22Rv1 (cell line): Measurements from ENCODE around the gene SORBS1.

ENCODE experiments used
- H3K27ac ChIP-seq: fragments of 450-650 bp; 2 replicates; pipeline ENCODE4 v1.5.1; 2017
- ZFX ChIP-seq: fragments of 450-650 bp; IDR thresholded peaks from 2 replicates; pipeline ENCODE4 v1.6.1; 2017; ENCODE audit warnings: antibody characterized with exemption, borderline replicate concordance
- TF ChIP-seq, protein P1 (sequence below): fragments of 450-650 bp; IDR thresholded peaks from 2 replicates; pipeline ENCODE4 v1.5.1; 2017; ENCODE audit warnings: mild to moderate bottlenecking

Gene SORBS1

DNA sequence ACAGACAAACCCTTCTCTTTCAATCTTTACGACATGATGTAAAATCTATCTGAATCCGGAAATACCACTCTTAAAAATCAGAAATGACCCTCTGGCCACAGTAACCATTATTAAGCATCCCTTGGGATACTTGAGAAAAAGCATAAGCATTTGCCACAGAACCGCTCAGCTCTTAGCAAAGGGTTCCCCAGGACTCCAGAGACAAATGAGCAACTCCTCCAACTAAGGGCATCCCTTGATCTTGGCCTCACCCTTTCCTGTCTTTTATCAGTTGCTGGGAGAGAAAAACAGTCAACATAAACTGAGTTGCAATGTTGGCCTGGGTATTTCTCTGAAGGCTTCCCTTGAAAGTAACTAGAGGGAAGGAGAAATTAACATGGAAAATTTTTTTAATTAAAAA lies 273.9 kb downstream of the SORBS1 start:
- TF ChIP-seq ZFX: no peak
- TF ChIP-seq, protein P1, sequence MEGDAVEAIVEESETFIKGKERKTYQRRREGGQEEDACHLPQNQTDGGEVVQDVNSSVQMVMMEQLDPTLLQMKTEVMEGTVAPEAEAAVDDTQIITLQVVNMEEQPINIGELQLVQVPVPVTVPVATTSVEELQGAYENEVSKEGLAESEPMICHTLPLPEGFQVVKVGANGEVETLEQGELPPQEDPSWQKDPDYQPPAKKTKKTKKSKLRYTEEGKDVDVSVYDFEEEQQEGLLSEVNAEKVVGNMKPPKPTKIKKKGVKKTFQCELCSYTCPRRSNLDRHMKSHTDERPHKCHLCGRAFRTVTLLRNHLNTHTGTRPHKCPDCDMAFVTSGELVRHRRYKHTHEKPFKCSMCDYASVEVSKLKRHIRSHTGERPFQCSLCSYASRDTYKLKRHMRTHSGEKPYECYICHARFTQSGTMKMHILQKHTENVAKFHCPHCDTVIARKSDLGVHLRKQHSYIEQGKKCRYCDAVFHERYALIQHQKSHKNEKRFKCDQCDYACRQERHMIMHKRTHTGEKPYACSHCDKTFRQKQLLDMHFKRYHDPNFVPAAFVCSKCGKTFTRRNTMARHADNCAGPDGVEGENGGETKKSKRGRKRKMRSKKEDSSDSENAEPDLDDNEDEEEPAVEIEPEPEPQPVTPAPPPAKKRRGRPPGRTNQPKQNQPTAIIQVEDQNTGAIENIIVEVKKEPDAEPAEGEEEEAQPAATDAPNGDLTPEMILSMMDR: no peak
- no peak overlapping the region for H3K27ac ChIP-seq

DNA sequence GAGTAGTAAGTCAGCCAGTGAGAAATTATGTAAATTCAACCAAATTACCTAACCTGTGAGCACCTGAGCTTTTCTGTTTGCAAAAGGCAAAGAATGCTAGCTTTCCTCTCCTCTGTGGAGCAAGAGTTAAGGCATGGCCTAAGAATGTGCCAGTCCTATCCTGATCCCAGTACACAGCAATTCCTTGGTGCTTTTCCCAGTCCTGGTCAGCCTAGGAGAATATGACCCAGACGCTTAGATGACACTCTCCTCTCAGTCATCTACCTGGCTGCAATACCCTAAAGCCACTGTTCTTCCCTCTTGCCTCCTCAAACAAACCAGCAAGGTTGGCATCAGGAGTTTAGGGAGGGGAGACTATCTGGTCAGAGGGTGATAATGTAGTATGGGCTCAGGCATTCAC lies 274.5 kb downstream of the SORBS1 start:
- no peak overlapping the region for H3K27ac ChIP-seq
- no peak for TF ChIP-seq ZFX
- TF ChIP-seq, protein P1: no peak

GRCh38 chr10:95285556-95285955 lies 275.6 kb downstream of the SORBS1 start:
- no peak for TF ChIP-seq ZFX
- TF ChIP-seq, protein P1: no peak

DNA sequence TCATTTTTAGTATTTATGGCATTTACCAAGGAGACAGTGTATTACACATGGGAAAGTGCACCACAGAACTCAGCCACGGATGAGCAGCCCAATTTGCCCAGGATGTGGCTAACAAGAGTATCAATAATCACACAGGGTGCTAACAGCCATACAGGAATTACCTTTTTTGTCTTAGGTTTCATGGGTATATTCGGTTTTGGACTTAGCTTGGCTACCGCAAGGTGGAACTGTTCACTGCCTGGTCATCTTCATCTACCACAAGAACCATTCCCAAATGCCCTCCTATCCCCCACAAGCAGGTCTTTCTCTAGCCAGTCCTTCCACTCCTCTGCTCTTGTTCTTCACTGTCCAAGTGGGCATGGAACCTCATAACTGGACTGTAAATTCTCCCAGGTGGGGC lies 276.4 kb downstream of the SORBS1 start:
- TF ChIP-seq, protein P1: no peak
- H3K27ac ChIP-seq: no peak overlapping the region

More at GRCh38 chr10:95285556-95285955, 275.6 kb downstream of the SORBS1 start:
- no peak overlapping the region for H3K27ac ChIP-seq

DNA sequence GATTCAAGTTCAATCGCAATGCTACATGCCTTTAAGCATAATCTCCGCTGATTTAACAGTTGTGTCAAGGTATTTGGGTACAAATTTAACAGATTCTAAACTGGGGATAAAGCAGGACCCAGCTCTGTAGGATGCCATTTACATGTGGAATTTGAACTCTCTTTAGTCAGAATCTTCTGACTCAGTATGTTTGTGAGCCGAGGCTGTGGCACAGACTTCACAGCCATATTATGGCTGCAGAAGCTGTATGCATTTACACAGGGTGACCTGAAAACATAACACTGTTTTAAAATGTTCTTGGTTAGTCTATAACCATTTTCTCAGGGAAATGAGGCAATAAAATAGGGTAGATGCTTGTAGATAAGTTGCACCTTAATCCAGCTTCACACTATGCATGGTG lies 279.1 kb downstream of the SORBS1 start:
- TF ChIP-seq, protein P1: no peak
- TF ChIP-seq ZFX: no peak
- H3K27ac ChIP-seq: no peak overlapping the region

DNA sequence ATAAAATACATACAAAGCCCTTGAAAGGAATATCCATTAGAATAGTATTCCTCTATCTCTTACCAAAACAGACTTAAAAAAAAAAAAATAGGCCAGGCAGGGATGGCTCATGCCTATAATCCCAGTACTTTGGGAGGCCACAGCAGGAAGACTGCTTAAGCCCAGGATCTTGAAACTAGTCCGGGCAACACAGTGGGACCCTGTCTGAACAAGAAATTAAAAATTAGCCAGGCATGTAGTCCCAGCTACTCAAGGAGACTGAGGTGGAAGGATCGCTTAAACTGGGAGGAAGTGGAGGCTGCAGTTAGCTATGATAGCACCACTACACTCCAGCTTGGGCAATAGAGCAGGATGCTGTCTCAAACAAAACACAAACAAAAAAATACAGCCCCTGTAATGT lies 280.0 kb downstream of the SORBS1 start:
- no peak overlapping the region for H3K27ac ChIP-seq
- TF ChIP-seq, protein P1: no peak
- TF ChIP-seq ZFX: no peak

DNA sequence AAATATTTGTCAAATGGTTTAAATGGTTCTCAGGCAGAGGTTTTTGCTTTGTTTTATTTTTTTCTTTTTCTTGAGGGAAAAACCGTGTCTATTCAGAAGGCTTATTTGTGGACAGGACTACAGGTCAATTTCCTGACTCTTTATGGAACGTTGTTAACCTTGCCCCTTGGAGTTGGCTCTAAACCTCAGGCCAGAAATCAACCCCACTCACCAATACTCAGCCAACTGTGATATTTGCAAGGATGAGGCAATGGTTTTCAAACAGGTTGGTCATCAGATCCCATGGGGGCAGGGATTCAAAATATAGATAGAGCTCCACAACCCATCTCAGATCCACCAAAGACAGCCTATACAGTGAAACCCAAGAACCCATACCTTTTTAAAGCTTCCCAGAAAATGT lies 280.5 kb downstream of the SORBS1 start:
- TF ChIP-seq ZFX: no peak
- TF ChIP-seq, protein P1: no peak
- no peak overlapping the region for H3K27ac ChIP-seq
